ENCODE measurements around the gene IL13RA2. TPM values are rescaled to one million over a fixed set of nuclear protein-coding genes. Genes with fewer than 3 reads are reported as not detected.

IL13RA2 gene
- total and polyA plus RNA-seq, 12 donors, result 0.22 to 0.48 (median 0.32) TPM; not detected in 8

- Histone ChIP-seq H3K4me3 (no peak overlapping the region), H3K27me3 (peaks cover 0 to 21% (median 0%) of the 10 kb centered on the region in 7 donors), H3K9me3 (no peaks in the 10 kb centered on the region), H3K27ac (no peak overlapping the region), H3K36me3 (no peaks in the 10 kb centered on the region), H3K4me1 (peaks cover 0 to 19% (median 0%) of the 10 kb centered on the region in 9 donors)
- ATAC-seq (no peak), DNase-seq (no peak)
- no peak for TF ChIP-seq CTCF (IDR thresholded peaks at IDR 0.05)
- intact Hi-C loops (cut with DNase I), result no loop called here
- WGBS, 2 donors, result 83 to 88% methylated on average over 3 of the region's 3 CpGs
These were observed 37.5 kb upstream of the IL13RA2 start for GRCh38 chrX:115054876-115055275.

- Histone ChIP-seq H3K36me3 (no peaks in the 10 kb centered on the region), H3K27me3 (peaks cover 0 to 31% (median 0%) of the 10 kb centered on the region in 7 donors), H3K4me1 (peaks cover 0 to 8% (median 0%) of the 10 kb centered on the region in 9 donors), H3K9me3 (no peaks in the 10 kb centered on the region), H3K4me3 (no peak overlapping the region), H3K27ac (no peak overlapping the region)
- no peak for ATAC-seq
- intact Hi-C loops (cut with DNase I), result no loop called here
- TF ChIP-seq CTCF (IDR thresholded peaks at IDR 0.05), result no peak
- DNase-seq, result no peak
- 21 to 38% methylated on average over 1 of the region's 1 CpG for WGBS, 2 donors
These were observed 35.8 kb upstream of the IL13RA2 start for GRCh38 chrX:115053223-115053622.

- Histone ChIP-seq H3K27me3 (peaks cover 0 to 50% (median 0%) of the 10 kb centered on the region in 7 donors), H3K27ac (no peak overlapping the region), H3K4me1 (peaks cover 0 to 3% (median 0%) of the 10 kb centered on the region in 9 donors), H3K36me3 (no peaks in the 10 kb centered on the region), H3K4me3 (no peak overlapping the region), H3K9me3 (no peaks in the 10 kb centered on the region)
- ATAC-seq (no peak), DNase-seq (no peak)
- intact Hi-C loops (cut with DNase I), result no loop called here
- TF ChIP-seq CTCF (IDR thresholded peaks at IDR 0.05), result no peak
These were observed 30.3 kb upstream of the IL13RA2 start for GRCh38 chrX:115047715-115048114.

- no peaks in the 10 kb centered on the region for H3K9me3 ChIP-seq
- DNase-seq (no peak), ATAC-seq (no peak)
- intact Hi-C loops (cut with DNase I), result no loop called here
- no peaks in the 10 kb centered on the region for H3K36me3 ChIP-seq
- peaks cover 0 to 3% (median 0%) of the 10 kb centered on the region in 9 donors for H3K4me1 ChIP-seq
- no peak for TF ChIP-seq CTCF (IDR thresholded peaks at IDR 0.05)
- H3K27me3 ChIP-seq, result peaks cover 0 to 49% (median 0%) of the 10 kb centered on the region in 7 donors
- H3K27ac ChIP-seq, result no peak overlapping the region
- H3K4me3 ChIP-seq, result no peak overlapping the region
These were observed 29.8 kb upstream of the IL13RA2 start for GRCh38 chrX:115047181-115047580.

All from heart right ventricle (tissue), 16 donors.